Vagina (tissue), 2 donors: ENCODE data around the gene ARL2. TPM values are rescaled to one million over a fixed set of nuclear protein-coding genes. Genes with fewer than 3 reads are reported as not detected.

Experiments used
- DNase-seq, 2 donors: peaks; one replicate each; pipeline ENCODE4 v3.0.0-alpha.2; 2017; ENCODE audit errors: extremely low spot score in 2 of 2
- H3K27ac ChIP-seq: fragments of 200-600 bp; sonication (generic); one replicate; pipeline ENCODE4 v1.5.1; 2019
- H3K27me3 ChIP-seq: fragments of 200-600 bp; sonication (generic); one replicate; pipeline ENCODE4 v1.5.1; 2019
- H3K36me3 ChIP-seq, 2 donors: fragments of 200-600 bp; sonication (generic); one replicate each; pipeline ENCODE4 v1.5.1; 2017 to 2019
- H3K4me1 ChIP-seq: fragments of 200-600 bp; sonication (generic); one replicate; pipeline ENCODE4 v1.5.1; 2019
- H3K4me3 ChIP-seq, 2 donors: fragments of 200-600 bp; sonication (generic); 1 replicate in 1 of 2; 2 replicates in 1 of 2; pipeline ENCODE4 v1.5.1; 2016 to 2019
- H3K9me3 ChIP-seq: fragments of 200-600 bp; sonication (generic); one replicate; pipeline ENCODE4 v1.5.1; 2019
- CTCF ChIP-seq, 3 experiments: fragments of 450-650 bp in 2 of 3; fragments of 200-600 bp in 1 of 3; sonication (generic) in 1 of 3; IDR thresholded peaks; one replicate each; pipeline ENCODE4 v1.5.1; 2017 to 2019; ENCODE audit warnings: antibody characterized with exemption in 3 of 3, mild to moderate bottlenecking in 2 of 3, moderate library complexity in 2 of 3
- POLR2A ChIP-seq, 2 donors: fragments of 450-650 bp; IDR thresholded peaks; one replicate each; pipeline ENCODE4 v1.6.1; 2017; ENCODE audit warnings: antibody characterized with exemption in 2 of 2, mild to moderate bottlenecking in 2 of 2, moderate library complexity in 2 of 2
- POLR2AphosphoS5 ChIP-seq, 2 donors: sonication (generic); formaldehyde crosslinking; IDR thresholded peaks; one replicate each; pipeline ENCODE4 v1.9.0; 2017; ENCODE audit warnings: antibody characterized with exemption in 2 of 2, mild to moderate bottlenecking in 2 of 2, low read depth in 1 of 2; ENCODE audit not compliant: insufficient read depth in 1 of 2
- intact Hi-C: fragments of 100-400 bp; cut with DNase I; formaldehyde crosslinking; loops from one replicate; pipeline ENCODE4 v1.15.1; 2023
- total RNA-seq: library from RNA; depleted of rRNA; stranded (reverse); fragments of >200 nt; gene quantifications from one replicate; pipeline ENCODE4 v1.2.3, GENCODE V29; 2016

ARL2 gene
- total RNA-seq, 1 donor from 2014 or later, result 112 TPM

GRCh38 chr11:65008016-65008415, 5.9 kb upstream of the ARL2 start:
- Histone ChIP-seq H3K4me3 (no peak overlapping the region), H3K4me1 (peaks cover 3% of the 10 kb centered on the region), H3K9me3 (no peaks in the 10 kb centered on the region), H3K36me3 (no peaks in the 10 kb centered on the region), H3K27me3 (no peaks in the 10 kb centered on the region), H3K27ac (no peak overlapping the region)
- TF ChIP-seq POLR2AphosphoS5 (IDR thresholded peaks at IDR 0.05; ENCODE audit: insufficient read depth in 1 of 2, low read depth in 1 of 2) (no peak), CTCF (IDR thresholded peaks at IDR 0.05) (no peak), POLR2A (IDR thresholded peaks at IDR 0.05) (no peak)
- intact Hi-C loops, result no loop called here
- DNase-seq, result no peak

GRCh38 chr11:65008873-65009272, 5.1 kb upstream of the ARL2 start:
- TF ChIP-seq CTCF (IDR thresholded peaks at IDR 0.05), result no peak
- TF ChIP-seq POLR2A (IDR thresholded peaks at IDR 0.05), result no peak
- no peak for TF ChIP-seq POLR2AphosphoS5 (IDR thresholded peaks at IDR 0.05; ENCODE audit: insufficient read depth in 1 of 2, low read depth in 1 of 2)
- H3K27ac ChIP-seq, result no peak overlapping the region
- no peaks in the 10 kb centered on the region for H3K27me3 ChIP-seq
- H3K36me3 ChIP-seq, result no peaks in the 10 kb centered on the region
- H3K9me3 ChIP-seq, result no peaks in the 10 kb centered on the region
- no peak overlapping the region for H3K4me3 ChIP-seq
- intact Hi-C loops, result no loop called here
- H3K4me1 ChIP-seq, result peaks cover 6% of the 10 kb centered on the region
- no peak for DNase-seq

GRCh38 chr11:65013130-65013887, 651 bp upstream of the ARL2 start:
- Histone ChIP-seq H3K27me3 (no peaks in the 10 kb centered on the region), H3K4me1 (peaks cover 19% of the 10 kb centered on the region), H3K9me3 (no peaks in the 10 kb centered on the region), H3K36me3 (peaks cover 0 to under 1% of the 10 kb centered on the region in 2 donors), H3K27ac (peak overlapping the region; percentile 98), H3K4me3 (peak overlapping the region; percentile 72 to 74)
- peak in 1 of 2 donors; percentile 92 for DNase-seq
- TF ChIP-seq CTCF (IDR thresholded peaks at IDR 0.05), result peak in 2 of 3 experiments; percentile 42 to 85
- peak; percentile 35 to 92 for TF ChIP-seq POLR2AphosphoS5 (IDR thresholded peaks at IDR 0.05; ENCODE audit: insufficient read depth in 1 of 2, low read depth in 1 of 2)
- peak in 1 of 2 donors; percentile 22 for TF ChIP-seq POLR2A (IDR thresholded peaks at IDR 0.05)
- intact Hi-C loops, result loop anchor here (5.0 kb wide), 1 partner anchor 104 kb away; the partner anchor contains the start of gene ZNHIT2

GRCh38 chr11:65014726-65015227, 817 bp downstream of the ARL2 start:
- peaks cover 0 to 8% of the 10 kb centered on the region in 2 donors for H3K36me3 ChIP-seq
- intact Hi-C loops, result loop anchor here (5.0 kb wide), 1 partner anchor 103 kb away; the partner anchor contains the start of gene ZNHIT2
- DNase-seq, result no peak
- no peaks in the 10 kb centered on the region for H3K9me3 ChIP-seq
- H3K27me3 ChIP-seq, result no peaks in the 10 kb centered on the region
- H3K4me1 ChIP-seq, result peaks cover 19% of the 10 kb centered on the region
- no peak for TF ChIP-seq CTCF (IDR thresholded peaks at IDR 0.05)
- TF ChIP-seq POLR2A (IDR thresholded peaks at IDR 0.05), result no peak
- TF ChIP-seq POLR2AphosphoS5 (IDR thresholded peaks at IDR 0.05; ENCODE audit: insufficient read depth in 1 of 2, low read depth in 1 of 2), result no peak
- H3K27ac ChIP-seq, result peak overlapping the region; percentile 98
- peak overlapping the region; percentile 72 to 74 for H3K4me3 ChIP-seq

- DNase-seq, result no peak
- Histone ChIP-seq H3K36me3 (peaks cover 0 to 16% of the 10 kb centered on the region in 2 donors), H3K9me3 (no peaks in the 10 kb centered on the region), H3K4me3 (no peak overlapping the region), H3K27ac (no peak overlapping the region), H3K4me1 (peaks cover 19% of the 10 kb centered on the region), H3K27me3 (no peaks in the 10 kb centered on the region)
- intact Hi-C loops, result no loop called here
- no peak for TF ChIP-seq POLR2A (IDR thresholded peaks at IDR 0.05)
- no peak for TF ChIP-seq POLR2AphosphoS5 (IDR thresholded peaks at IDR 0.05; ENCODE audit: insufficient read depth in 1 of 2, low read depth in 1 of 2)
- TF ChIP-seq CTCF (IDR thresholded peaks at IDR 0.05), result no peak
These were observed 2.7 kb downstream of the ARL2 start for GRCh38 chr11:65016705-65017104.
